GM18502 (cell line): ENCODE results near the gene C10orf90.
A peak's percentile ranks its signal among the peaks of the same experiment; 100 is the strongest.

Source experiments
- ATAC-seq: cut with Tn5 transposase; IDR thresholded peaks from one replicate; pipeline ENCODE4 v1.9.1; 2021; ENCODE audit warnings: mild to moderate bottlenecking; ENCODE audit not compliant: unreplicated experiment, poor library complexity

The C10orf90 gene

GRCh38 chr10:126511917-126512479 is 158.5 kb downstream of the C10orf90 start:
- no peak for ATAC-seq

DNA sequence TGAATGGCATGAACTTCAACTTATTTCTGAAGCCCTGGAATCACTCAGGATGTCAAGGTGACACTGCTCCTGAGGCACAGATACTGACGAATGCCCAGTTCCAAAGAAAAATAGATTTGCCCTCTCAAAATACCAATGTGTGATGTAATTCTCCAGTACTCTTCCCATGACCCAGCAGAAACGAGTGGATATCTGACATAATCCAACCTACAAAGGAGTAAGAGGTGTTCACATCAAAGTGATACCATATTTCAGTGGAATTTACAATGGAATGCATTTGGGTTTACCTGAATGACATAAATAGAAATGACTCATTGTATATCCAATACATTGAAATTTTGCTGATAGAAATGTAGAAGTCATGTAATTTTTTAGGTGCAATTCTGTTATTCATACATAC is 161.3 kb downstream of the C10orf90 start:
- ATAC-seq = no peak

GRCh38 chr10:126508535-126509040 is 161.9 kb downstream of the C10orf90 start:
- no peak for ATAC-seq

DNA sequence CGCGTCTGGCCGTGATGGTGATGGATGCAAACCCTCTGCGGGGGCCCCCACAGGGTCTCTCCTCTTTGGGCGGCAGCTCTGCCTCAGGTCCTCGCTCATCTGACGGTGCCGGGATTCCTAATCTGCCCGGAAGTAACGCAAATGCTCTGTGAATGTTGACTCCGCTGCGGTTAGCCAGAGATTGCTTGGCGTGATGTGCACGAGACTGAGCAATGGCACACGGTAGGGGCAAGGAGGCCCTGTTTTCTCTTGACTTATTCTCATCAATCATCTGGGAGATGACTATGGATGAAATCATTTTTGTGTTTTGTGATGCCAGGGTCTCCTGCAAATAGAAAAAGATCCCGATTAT is 165.8 kb downstream of the C10orf90 start:
- no peak for ATAC-seq

DNA sequence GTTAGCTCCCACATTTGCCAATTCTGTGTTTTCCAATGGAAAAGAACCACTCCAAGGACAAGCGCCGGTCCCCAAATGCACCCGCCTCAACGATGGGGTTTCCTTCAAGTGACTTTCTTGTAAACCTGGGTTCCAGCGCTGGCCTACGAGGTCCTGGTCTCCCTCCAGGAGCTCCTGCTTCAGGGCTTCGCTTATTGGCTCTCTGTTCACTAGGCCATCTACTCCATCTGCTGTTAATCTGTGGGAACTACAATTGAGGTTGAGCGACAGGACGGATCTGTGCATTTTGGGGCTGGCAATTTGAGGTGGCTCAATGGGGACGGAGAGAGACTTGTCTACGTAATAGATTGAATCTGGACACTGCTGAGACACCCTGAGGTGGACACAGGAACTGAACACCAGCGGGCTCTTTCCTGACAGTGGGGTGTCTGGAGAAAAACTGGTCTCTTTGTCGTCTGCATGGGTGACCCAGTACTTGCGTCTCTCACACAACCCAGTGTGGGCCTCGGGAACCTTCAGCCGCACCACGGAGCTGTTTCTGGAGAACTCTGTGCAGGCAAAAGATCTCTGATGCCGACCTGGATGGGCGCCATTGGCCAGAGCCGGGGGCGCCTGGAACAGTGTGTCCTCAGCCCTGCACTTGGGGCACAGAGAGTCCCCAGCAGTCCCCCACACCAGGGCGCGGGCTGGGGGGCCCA is 166.3 kb downstream of the C10orf90 start:
- peak; percentile 62 for ATAC-seq

DNA sequence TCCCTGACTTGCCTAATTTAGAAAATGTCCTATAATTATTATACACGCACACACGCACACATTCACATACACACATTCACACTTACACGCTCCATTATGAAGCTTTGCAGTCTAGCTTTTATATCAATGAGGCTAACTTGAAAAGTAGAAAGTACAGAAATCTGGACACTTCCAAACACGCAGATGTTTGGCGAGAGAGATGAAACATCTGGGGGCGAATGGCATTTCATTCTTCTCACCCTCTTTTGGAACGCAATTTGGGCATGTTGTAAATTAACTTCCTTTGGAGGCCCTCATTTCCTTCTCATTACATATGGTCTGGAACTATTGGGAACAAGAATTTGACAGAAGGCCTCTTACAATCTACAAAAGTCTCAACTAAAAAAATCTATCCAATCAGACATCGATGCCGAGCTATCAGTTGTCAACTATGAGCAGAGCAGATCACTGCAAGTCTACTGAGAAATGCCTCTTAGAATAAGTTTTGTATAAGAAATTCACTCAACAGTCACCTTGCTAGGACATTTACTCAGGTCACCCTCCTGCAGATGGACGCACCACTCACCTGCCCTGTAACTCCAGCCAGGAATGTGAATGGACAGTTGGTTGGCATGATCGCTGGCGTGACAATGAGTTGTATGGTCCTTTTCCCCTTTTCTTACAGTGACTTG is 167.0 kb downstream of the C10orf90 start:
- no peak for ATAC-seq

DNA sequence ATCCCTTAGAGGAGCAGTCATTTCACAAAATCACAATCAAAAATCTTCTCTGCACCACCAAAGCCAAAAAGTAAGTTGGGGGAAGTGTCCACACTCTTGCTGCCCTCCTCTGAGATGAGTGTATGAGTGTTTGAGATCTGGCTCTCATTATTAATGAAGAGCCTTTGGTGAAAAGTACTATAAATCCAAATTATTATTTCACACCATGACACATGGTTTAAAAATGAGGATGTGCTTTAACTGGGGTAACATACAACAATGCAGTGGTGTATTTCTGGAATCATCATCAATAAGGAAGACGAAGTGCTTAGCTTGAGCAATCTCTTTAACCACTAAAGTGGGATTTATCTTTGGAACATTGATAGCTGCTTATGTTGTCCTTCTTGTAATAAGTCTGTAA is 168.1 kb downstream of the C10orf90 start:
- no peak for ATAC-seq

GRCh38 chr10:126501828-126502227 is 168.7 kb downstream of the C10orf90 start:
- ATAC-seq = no peak

DNA sequence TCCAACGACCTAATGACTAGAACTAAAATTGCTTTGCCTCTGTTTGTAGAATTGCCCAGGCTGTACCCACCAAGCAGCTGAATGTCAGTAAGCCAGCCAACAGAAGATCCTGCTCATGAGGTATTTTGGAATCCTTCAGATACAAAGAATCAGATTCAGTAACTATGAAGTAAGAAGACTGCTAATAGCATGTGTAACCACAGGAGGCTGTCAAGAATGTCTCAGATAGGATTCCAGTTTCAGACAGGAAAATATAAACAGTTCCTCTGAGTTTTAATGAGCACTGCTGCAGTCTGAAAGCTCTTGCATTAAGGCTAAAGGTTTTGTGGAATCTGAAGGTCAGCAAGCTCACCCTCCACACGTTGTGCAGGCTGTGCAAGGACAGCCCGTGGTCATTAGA is 169.6 kb downstream of the C10orf90 start:
- no peak for ATAC-seq

DNA sequence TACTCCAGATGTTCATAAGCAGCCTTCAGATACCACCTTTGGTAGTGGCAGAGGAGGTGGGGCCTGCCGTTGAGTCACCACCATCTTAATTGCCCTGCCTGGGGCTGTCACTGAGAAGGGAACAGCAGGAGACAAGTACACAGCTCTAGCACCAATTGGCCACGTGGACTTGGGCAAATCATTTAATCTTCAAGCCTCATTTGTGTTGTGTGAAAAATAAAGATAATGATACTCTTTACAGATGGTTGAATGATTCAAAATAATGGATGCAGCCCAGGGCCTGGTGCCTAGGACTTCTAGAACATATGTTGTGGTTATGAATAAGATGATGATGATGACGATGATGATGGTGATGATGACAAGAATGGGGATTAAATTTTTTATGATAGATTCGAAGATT is 170.3 kb downstream of the C10orf90 start:
- no peak for ATAC-seq

DNA sequence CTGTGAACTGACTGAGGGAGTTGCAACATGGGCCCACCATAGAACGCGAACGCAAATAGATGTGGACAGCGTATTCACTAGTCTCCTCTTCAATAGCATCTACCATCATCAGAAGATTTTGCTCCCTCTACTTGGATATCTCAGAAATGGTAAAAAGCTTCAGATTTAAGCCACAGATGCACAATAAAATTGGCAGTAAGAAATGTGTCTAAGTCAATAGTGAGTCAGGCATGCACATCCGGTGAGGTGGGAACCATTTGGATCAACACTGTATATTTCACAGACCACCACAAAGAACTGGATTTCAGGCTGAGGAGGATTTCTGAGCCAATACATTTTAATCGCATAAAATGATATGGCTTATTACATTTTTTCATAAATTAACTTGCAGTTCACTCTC is 170.7 kb downstream of the C10orf90 start:
- ATAC-seq = no peak

DNA sequence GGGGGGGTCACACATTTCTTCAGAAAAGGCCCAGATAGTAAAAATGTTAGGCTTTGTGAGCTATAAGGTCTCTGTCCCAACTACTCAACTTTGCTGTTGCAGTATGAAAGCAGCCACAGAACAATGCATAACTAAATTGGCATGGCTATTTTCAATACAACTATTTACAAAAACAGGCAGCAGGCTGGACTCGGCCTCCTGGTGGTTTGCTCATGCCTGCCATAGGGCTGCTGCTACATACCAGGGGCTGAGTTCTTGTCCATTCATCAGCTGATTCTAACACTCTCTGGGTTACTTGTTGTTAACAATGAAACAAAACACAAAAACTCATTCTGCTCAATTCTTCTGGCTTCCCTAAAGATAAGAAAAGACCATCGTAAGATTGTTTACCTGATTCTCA is 172.8 kb downstream of the C10orf90 start:
- ATAC-seq = no peak

DNA sequence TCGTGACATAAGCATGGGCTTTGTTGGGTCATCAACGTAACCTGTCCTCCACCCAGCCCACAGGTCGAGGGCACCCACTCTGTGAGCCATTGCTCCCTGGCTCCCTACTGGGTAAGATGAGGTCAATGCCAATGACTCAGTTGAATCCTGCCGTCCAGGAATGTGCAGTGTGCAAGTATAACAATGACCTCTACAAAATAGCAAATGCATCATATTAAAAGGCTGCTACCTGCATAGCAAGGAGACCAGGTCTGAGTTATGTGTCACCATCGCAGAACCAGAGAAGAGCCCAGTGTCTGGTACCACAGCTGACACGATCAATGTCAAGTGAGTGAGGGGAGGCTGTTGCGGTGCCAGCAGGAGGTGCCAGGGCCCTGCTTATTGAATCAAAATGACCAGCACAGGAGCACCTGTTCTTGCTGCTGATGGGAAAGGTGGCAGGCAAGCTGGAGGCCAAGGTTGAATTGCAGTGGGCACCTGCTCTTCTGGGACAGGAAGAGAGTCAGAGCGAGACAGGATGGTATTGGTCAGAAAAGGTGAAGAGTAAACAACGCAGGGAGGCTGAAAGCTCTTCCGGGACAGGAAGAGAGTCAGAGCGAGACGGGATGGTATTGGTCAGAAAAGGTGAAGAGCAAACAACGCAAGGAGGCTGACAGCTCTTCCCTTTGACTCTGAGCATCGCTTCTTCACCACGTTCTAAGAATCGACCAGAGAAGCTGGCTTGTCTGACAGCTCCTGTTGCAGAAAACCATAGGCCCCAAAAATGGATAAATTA is 173.5 kb downstream of the C10orf90 start:
- ATAC-seq = no peak

DNA sequence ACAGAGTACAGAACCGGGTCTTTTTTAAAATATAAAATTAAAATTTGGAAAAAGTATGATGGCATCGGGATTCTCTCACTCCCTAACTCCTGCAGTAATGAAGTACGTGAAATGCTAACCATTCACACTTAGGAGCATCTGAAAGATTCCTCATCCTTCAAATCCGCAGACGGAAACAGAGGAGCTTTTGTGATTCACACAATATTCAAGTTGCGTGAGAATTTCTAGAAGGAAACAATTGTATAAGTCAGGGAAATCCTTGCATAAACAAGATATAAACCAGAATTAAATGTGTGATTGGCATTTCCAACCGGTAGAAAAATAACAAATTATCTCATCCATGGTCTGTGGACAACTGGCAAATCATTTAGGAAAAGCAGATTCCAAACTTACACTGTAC is 179.0 kb downstream of the C10orf90 start:
- ATAC-seq = no peak

- ATAC-seq = no peak
Observed at GRCh38 chr10:126481181-126481580, 189.3 kb downstream of the C10orf90 start.

DNA sequence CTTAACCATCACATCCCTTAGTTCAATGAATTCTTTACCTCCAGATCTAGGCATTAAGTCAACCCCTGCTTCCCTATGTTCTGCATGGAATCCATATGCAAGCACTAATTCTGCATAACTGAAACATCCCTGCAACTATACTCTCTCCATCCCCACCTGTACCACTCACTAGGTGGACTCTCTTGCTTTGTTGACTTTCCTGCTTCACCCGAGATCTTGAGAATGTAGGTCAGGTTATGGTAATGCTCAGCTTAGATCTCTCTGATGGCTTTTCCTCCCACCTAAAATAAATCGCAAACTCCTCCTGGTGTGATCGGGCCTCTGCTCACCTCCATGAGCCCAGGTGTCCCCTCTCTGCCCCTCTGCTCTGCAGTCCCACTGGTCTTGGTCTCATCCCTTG is 189.8 kb downstream of the C10orf90 start:
- no peak for ATAC-seq

- no peak for ATAC-seq
Observed at GRCh38 chr10:126479280-126479895, 191.1 kb downstream of the C10orf90 start.

- ATAC-seq = no peak
Observed at GRCh38 chr10:126478546-126478945, 191.9 kb downstream of the C10orf90 start.

GRCh38 chr10:126476246-126476645 is 194.2 kb downstream of the C10orf90 start:
- ATAC-seq = no peak

GRCh38 chr10:126475074-126475691 is 195.3 kb downstream of the C10orf90 start:
- no peak for ATAC-seq
